MM.1S (cell line): Measurements from ENCODE around the gene PCLAF.
"Not testable (repeated sequence)": the region's sequence is repeated elsewhere in the genome, so short reads cannot be mapped to it uniquely, and the experiment has no call there.

Experiments
- DNase-seq: peaks from one replicate; pipeline ENCODE4 v3.0.0-alpha.2; 2015
- H2AFZ ChIP-seq: fragments of 300-600 bp; sonication (generic); 2 replicates; pipeline ENCODE4 v1.6.0; 2016; ENCODE audit warnings: antibody characterized with exemption, low read length
- H3F3A ChIP-seq: fragments of 300-600 bp; sonication (generic); 2 replicates; pipeline ENCODE4 v1.6.1; 2016; ENCODE audit warnings: mild to moderate bottlenecking, antibody characterized with exemption, low read length, moderate library complexity, mixed read lengths; ENCODE audit not compliant: insufficient read depth
- H3K27ac ChIP-seq: fragments of 300-600 bp; sonication (generic); 2 replicates; pipeline ENCODE4 v1.5.1; 2016; ENCODE audit warnings: mild to moderate bottlenecking, low read length
- H3K27me3 ChIP-seq: fragments of 300-600 bp; sonication (generic); replicated peaks from 2 replicates; pipeline ENCODE4 v1.6.0; 2016; ENCODE audit warnings: low read length; ENCODE audit not compliant: insufficient read depth
- H3K36me3 ChIP-seq: fragments of 300-600 bp; sonication (generic); replicated peaks from 2 replicates; pipeline ENCODE4 v1.6.1; 2016; ENCODE audit warnings: mild to moderate bottlenecking, low read length, mixed read lengths; ENCODE audit not compliant: insufficient read depth
- H3K4me1 ChIP-seq: fragments of 300-600 bp; sonication (generic); 2 replicates; pipeline ENCODE4 v1.6.1; 2016; ENCODE audit warnings: low read length, mixed read lengths
- H3K4me2 ChIP-seq: fragments of 300-600 bp; sonication (generic); 2 replicates; pipeline ENCODE4 v1.6.0; 2016; ENCODE audit warnings: low read depth, low read length
- H3K4me3 ChIP-seq: fragments of 300-600 bp; sonication (generic); 2 replicates; pipeline ENCODE4 v1.5.1; 2016; ENCODE audit warnings: low read length, mixed read lengths
- H3K79me2 ChIP-seq: fragments of 300-600 bp; sonication (generic); 2 replicates; pipeline ENCODE4 v1.6.1; 2016; ENCODE audit warnings: mixed run types, low read length, mixed read lengths
- H3K9ac ChIP-seq: fragments of 300-600 bp; sonication (generic); 2 replicates; pipeline ENCODE4 v1.6.1; 2016; ENCODE audit warnings: low read length, mixed read lengths
- H3K9me2 ChIP-seq: fragments of 300-600 bp; sonication (generic); replicated peaks from 2 replicates; pipeline ENCODE4 v1.6.1; 2016; ENCODE audit warnings: mild to moderate bottlenecking, low read length, mixed read lengths; ENCODE audit not compliant: insufficient read depth
- H3K9me3 ChIP-seq: fragments of 300-600 bp; sonication (generic); replicated peaks from 2 replicates; pipeline ENCODE4 v1.6.1; 2016; ENCODE audit warnings: mild to moderate bottlenecking, low read length, mixed read lengths; ENCODE audit not compliant: insufficient read depth
- H4K20me1 ChIP-seq: fragments of 300-600 bp; sonication (generic); 2 replicates; pipeline ENCODE4 v1.6.1; 2016; ENCODE audit warnings: mild to moderate bottlenecking, low read length, moderate library complexity, mixed read lengths; ENCODE audit not compliant: insufficient read depth
- EZH2 ChIP-seq: fragments of 300-600 bp; sonication (generic); optimal IDR thresholded peaks from 2 replicates; pipeline ENCODE3; 2017; ENCODE audit warnings: low read depth, mild to moderate bottlenecking, antibody characterized with exemption, low read length, mixed read lengths
- EZH2phosphoT487 ChIP-seq: fragments of 300-600 bp; sonication (generic); IDR thresholded peaks from 2 replicates; pipeline ENCODE4 v1.6.1; 2018; ENCODE audit warnings: antibody characterized with exemption, low read length
- TF ChIP-seq, protein P1 (sequence below): fragments of 300-600 bp; sonication (generic); IDR thresholded peaks from 2 replicates; pipeline ENCODE4 v1.5.1; 2016; ENCODE audit warnings: antibody characterized with exemption, low read length, mixed read lengths

The PCLAF gene

DNA sequence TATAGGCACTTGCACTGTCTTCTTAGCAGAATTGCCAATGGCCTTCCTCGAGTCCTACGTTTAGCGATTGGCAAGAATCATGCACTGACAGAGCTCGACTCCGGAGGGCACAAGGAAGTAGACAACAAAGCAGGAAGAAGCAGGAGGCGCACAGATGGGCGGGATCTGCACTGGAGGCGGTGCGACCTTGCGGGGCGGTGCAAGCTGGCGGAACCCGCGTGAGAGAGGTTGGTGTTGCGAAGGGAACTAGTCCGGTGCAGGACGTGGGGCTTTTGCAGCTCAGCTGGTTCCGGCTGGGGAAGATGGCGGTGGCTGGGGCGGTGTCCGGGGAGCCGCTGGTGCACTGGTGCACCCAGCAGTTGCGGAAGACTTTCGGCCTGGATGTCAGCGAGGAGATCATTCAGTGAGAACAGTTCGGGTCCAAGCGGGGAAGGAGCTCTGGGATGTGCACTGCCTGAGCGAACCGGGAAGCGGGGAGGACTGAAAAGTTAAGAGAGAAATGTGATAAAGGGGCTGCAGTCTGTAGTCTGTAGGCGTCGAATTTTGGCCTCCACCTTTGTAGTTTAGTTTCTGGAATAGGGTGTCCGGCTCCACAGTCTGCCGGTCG is 6.4 kb upstream of the PCLAF start, which contains the start of gene TRIP4:
Gene TRIP4, plus strand, starts transcription at position 275 of the 607 bp plus-strand sequence. Its CDS starts 28 bp downstream, at position 303.
- peaks cover 23% of the 10 kb centered on the region for H3K79me2 ChIP-seq
- H3K9me2 ChIP-seq, result no peaks in the 10 kb centered on the region
- no peaks in the 10 kb centered on the region for H3K27me3 ChIP-seq
- H2AFZ ChIP-seq, result peak within 1 kb of the TSS; percentile 90
- H3K4me3 ChIP-seq, result peak within 1 kb of the TSS; percentile 87
- DNase-seq, result peak; percentile 95
- H4K20me1 ChIP-seq, result no peaks in the 10 kb centered on the region
- H3K9ac ChIP-seq, result peak within 1 kb of the TSS; percentile 65
- H3K9me3 ChIP-seq, result no peaks in the 10 kb centered on the region
- peak within 1 kb of the TSS; percentile 64; the same call in 1 of the 2 replicates for H3K27ac ChIP-seq
- peak within 1 kb of the TSS; percentile 54; the same call in 1 of the 2 replicates for H3K4me2 ChIP-seq
- H3K4me1 ChIP-seq, result peaks cover 4% of the 10 kb centered on the region; the same call in 1 of the 2 replicates
- no peaks in the 10 kb centered on the region for H3F3A ChIP-seq
- TF ChIP-seq EZH2, result no peak
- TF ChIP-seq, protein P1, sequence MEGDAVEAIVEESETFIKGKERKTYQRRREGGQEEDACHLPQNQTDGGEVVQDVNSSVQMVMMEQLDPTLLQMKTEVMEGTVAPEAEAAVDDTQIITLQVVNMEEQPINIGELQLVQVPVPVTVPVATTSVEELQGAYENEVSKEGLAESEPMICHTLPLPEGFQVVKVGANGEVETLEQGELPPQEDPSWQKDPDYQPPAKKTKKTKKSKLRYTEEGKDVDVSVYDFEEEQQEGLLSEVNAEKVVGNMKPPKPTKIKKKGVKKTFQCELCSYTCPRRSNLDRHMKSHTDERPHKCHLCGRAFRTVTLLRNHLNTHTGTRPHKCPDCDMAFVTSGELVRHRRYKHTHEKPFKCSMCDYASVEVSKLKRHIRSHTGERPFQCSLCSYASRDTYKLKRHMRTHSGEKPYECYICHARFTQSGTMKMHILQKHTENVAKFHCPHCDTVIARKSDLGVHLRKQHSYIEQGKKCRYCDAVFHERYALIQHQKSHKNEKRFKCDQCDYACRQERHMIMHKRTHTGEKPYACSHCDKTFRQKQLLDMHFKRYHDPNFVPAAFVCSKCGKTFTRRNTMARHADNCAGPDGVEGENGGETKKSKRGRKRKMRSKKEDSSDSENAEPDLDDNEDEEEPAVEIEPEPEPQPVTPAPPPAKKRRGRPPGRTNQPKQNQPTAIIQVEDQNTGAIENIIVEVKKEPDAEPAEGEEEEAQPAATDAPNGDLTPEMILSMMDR, result no peak
- TF ChIP-seq EZH2phosphoT487, result no peak
- no peaks in the 10 kb centered on the region for H3K36me3 ChIP-seq

DNA sequence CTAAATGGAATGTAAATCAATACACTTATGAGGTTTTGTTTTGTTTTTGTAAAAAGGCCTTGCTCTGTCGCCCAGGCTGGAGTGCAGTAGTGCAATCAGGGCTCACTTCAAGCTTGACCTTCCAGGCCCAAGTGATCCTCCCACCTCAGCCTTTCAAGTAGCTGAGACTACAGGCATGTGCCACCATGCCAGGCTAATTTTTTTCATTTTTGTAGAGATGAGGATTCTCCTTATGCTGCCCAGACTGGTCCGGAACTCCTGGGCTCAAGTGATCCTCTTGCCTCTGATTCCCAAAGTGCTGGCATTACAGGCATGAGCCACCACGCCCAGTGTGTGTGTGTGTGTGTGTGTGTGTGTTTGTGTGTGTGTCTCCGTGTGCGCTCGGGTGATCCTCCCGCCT is 5.0 kb upstream of the PCLAF start:
- no peak overlapping the region for H3K9ac ChIP-seq
- no peak overlapping the region for H3K27ac ChIP-seq
- no peaks in the 10 kb centered on the region for H3K27me3 ChIP-seq
- H4K20me1 ChIP-seq, result no peaks in the 10 kb centered on the region
- TF ChIP-seq EZH2phosphoT487 (no peak), EZH2 (no peak)
- H3F3A ChIP-seq, result no peaks in the 10 kb centered on the region
- H3K4me2 ChIP-seq, result no peak overlapping the region
- H3K9me3 ChIP-seq, result no peaks in the 10 kb centered on the region
- no peak overlapping the region for H2AFZ ChIP-seq
- H3K4me3 ChIP-seq, result no peak overlapping the region
- DNase-seq, result no peak
- H3K36me3 ChIP-seq, result no peaks in the 10 kb centered on the region
- H3K79me2 ChIP-seq, result peaks cover 21% of the 10 kb centered on the region
- H3K4me1 ChIP-seq, result peaks cover 4% of the 10 kb centered on the region; the same call in 1 of the 2 replicates
- no peaks in the 10 kb centered on the region for H3K9me2 ChIP-seq

DNA sequence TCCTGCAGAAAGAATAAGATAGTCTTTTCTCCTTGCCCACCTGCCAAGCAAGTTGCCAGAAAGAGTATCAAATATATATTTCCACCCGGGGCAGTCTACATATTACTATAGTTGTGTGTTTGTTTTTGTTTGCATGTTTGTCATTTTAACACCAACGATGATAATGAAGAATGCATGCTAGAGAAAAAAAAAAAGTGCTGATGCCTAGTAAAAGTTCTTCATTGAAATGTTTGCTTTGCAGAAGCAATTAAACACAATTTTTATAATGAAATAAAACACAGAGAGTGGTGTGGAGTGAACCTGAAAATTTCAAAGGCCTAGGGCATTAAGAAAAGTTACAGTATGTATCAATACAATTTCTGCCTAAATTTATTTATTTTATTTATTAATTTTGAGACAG is 2.5 kb upstream of the PCLAF start:
- Histone ChIP-seq H3K36me3 (no peaks in the 10 kb centered on the region), H4K20me1 (no peaks in the 10 kb centered on the region), H3K4me2 (no peak overlapping the region), H3F3A (0 out of 2 replicates have a peak, but pooled peaks cover 3% of the 10 kb centered on the region), H3K9me3 (no peaks in the 10 kb centered on the region), H3K79me2 (peaks cover 35% of the 10 kb centered on the region), H3K9me2 (no peaks in the 10 kb centered on the region), H3K27ac (no peak overlapping the region), H3K9ac (no peak overlapping the region), H3K4me3 (no peak overlapping the region), H3K27me3 (no peaks in the 10 kb centered on the region), H2AFZ (no peak overlapping the region), H3K4me1 (peaks cover 8% of the 10 kb centered on the region; the same call in 1 of the 2 replicates)
- TF ChIP-seq, protein P1, result no peak
- TF ChIP-seq EZH2 (no peak), EZH2phosphoT487 (no peak)
- DNase-seq, result no peak

GRCh38 chr15:64380130-64380870 is 941 bp downstream of the PCLAF start:
- peak overlapping the region; percentile 77 for H3K4me2 ChIP-seq
- not testable (repeated sequence) for H3K27ac ChIP-seq, H3K4me1 ChIP-seq, H3K9me2 ChIP-seq, H4K20me1 ChIP-seq, H3K36me3 ChIP-seq, H3F3A ChIP-seq, H3K9me3 ChIP-seq, H3K27me3 ChIP-seq
- DNase-seq, result peak; percentile 8
- H3K4me3 ChIP-seq, result peak overlapping the region; percentile 84
- H2AFZ ChIP-seq, result peak overlapping the region; percentile 79
- H3K79me2 ChIP-seq, result peaks cover 34% of the 10 kb centered on the region
- H3K9ac ChIP-seq, result peak overlapping the region; percentile 73
